ENCODE data around the gene TMEM109.
A peak's percentile ranks its signal among the peaks of the same experiment; 100 is the strongest.

The TMEM109 gene

DNA sequence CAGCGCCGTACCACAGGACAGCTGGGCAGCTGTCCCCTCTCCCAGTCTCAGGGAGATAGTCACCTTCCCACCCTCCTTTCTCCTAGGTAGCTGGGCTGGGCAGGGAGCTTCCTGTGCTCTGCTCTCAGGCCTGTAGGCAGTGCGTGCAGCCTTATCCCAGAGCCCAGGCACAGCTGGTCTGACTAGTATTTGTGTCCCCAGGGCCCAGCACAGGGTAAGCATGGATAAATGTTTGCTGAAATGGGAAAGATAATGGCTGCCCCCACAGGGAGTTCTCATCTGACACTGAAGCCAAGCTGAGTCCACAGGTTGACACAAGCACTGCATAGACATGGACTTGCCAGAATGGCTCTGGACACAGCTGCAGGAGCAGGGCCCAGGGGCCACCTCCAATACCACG lies 28.3 kb downstream of the TMEM109 start:
- DNase-seq (ENCODE audit: low read depth in 3 of 3): no peak

DNA sequence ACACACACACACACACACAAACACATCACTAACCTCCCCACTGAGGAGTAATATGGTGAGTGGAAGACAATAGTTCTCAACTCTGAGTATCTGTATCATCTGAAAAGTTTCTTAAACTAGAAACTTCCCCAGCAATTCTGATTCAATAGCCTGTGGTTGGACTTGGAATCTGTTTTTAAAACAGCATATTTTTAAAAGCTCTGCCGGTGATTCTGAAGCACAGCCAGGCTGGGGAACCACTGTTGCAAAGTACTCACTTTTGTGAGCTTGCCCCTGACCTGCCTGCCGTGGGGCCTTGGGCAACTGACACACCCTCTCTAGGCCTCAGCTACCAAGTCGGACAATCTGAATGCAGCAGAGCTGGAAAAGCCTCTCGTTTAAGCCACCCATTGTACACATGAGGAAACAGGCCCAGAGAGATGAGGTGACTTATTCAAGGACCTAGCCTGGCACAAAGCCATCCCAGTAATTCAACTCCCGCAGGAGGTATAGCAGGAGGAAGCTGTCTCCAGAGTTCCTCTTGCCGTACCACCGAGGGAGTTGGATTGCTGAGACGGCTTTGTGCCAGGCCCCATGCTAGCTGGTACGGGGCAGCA lies 29.1 kb downstream of the TMEM109 start:
- no peak for DNase-seq (ENCODE audit: low read depth in 3 of 3)

- DNase-seq (ENCODE audit: low read depth in 3 of 3): no peak
These were observed 30.7 kb downstream of the TMEM109 start for GRCh38 chr11:60944490-60945294.

DNA sequence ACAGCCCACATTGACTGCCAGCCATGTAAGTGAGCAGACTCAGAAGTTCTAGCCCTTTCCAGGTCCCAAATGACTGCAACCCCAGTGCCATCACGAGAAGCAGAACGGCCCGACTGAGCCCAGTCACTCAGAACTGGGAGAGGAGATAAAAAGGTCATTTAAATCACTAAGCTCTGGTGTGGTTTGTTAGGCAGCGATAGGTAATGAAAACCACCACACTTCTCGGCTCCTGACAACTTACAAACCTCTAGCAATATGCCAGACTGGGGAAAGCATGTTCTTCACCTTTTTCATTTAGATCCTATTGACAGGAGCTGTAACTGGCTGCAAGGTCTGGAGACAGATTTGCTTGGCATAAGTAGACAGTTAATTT lies 31.3 kb downstream of the TMEM109 start:
- no peak for DNase-seq (ENCODE audit: low read depth in 3 of 3)

DNA sequence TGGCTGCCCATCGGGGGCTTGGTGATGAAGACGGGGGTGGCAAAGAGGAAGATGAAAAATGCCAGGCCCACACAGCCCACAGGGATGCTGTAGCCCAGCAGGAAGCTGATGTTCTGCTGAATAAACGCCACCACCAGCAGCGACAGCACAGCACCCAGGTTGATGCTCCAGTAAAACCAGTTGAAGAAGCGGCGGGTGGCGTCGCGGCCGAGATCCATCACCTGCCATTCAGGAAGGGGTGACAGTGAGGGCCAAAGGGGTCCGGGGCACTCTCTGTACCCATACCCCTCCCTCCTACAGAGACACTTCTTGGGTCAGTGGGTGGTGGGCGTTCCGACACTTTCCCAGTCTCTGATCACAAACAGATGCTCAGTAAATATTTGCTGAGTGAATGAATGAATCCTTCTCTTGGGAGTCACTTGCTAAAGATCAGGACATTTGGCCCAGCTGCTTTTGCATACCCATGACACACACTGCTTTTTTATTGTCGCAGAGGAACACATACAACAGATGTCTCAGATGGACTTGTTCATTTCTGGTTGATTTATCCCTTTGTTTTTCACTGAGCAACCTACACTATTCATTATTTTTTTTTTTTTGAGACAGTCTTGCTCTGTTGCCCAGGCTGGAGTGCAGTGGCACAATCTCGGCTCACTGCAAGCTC lies 32.8 kb downstream of the TMEM109 start:
- DNase-seq (ENCODE audit: low read depth in 3 of 3): no peak

DNA sequence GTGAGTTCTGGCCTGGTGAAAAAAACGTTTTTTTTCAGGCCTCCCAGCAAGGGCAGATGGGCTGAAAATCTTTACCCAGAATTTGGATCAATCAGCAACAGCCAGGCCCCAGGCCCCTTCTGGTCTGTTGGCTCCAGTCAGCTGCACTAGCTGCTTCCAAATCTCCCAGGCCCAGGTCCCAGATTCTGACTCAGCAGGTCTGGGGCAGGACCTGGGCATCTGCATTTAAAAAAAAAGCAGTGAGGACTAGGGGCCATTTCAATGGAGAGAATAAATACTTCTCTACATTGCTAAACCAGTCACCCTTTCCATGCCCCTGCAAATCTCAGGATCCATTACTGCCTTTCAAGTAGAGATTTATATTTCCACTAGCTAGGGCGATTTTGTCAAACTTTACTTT lies 33.7 kb downstream of the TMEM109 start:
- no peak for DNase-seq (ENCODE audit: low read depth in 3 of 3)

DNA sequence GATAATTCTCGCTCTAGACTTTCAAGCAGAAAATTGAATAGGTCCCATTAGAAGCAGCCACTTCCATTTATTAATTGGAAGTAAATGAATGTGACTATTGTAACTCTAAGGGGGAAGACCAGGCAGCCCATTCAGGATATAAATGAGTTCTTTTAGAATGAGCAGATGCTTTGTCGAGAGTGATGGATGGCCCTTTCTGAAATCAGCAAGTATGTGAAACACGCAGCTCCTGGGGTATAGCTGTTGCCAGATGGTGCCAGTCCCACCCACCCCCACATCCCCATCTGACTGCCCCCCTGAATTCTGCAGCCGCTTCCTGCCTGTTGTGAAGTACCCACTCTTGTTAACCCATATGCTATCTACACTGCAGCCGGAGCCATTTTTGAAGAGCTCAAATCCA lies 34.3 kb downstream of the TMEM109 start:
- no peak for DNase-seq (ENCODE audit: low read depth in 3 of 3)

DNA sequence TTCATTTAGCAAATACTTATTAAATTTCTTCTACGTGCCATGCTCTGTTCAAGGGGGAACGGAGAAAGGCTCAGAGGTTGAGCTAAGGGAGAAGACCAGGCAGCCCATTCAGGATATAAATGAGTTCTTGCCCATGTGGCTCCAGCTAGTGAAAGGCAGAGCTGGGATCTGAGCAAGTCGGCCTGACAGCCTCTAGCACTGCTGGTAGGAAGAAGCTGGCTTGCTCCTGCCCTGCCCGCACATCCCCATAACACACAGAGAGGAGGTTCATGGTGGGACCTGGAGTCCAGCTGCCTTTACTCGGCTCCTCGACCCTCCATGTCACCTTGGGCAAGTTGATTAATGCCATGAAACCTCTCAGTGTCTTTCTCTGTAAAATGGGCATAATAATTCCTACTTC lies 36.1 kb downstream of the TMEM109 start:
- DNase-seq (ENCODE audit: low read depth in 3 of 3): no peak

GRCh38 chr11:60950933-60951605 lies 37.1 kb downstream of the TMEM109 start:
- DNase-seq (ENCODE audit: low read depth in 3 of 3): no peak

DNA sequence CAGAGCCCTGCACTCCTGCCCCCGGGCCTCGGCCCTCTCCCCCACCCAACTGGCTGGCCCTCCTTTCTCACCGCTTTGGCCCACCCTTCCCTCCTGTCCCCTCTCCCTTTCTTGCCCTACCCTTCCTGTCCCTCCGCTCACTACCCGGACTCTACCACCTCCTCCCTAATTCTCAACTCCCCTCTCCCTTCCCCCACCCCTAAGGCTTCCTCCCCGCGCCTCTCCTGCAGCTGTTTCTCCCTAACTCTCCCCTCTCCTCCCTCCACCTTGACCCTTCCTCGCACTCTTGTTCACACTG lies 37.6 kb downstream of the TMEM109 start:
- no peak for DNase-seq (ENCODE audit: low read depth in 3 of 3)

DNA sequence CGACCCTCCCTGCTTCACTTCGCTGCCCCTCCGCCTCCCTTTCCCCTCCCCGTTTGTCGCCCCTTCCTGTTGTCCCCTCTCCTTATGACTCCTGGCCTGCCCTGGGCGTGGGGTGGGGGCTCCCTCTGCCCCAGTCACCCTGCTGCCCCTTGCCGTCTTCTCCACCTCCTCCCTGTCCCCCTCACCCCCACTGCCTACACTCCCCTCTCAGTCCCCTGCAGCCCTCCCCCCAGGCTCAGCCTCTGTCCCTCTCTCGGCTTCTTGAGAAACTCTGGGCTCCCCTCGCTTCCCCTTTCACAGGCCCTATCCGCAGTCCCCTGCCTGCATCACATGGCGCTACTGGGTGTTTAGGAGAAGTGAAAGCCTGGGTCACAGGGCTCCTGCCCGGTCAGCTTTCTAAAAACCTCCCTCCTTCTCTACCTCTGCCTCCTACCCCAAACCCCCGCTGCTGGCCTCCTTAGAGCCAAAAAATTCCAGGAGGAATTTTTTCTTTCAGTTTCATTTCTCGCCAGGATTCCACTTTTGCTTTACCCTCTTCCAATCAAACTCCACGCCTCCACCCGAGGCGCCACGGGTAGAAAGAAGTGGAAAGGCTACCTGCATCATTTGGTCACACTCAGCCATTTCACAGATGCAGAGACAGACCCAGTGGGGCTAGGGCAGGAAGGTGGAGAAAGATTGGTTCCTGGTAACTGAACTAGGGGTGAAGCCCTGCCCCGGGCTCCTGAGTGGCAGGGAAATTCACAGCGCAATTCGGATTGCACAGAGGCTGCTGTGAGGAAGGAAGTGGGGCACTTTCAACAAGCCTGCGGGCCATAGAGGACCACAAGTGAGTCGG lies 38.2 kb downstream of the TMEM109 start, which contains the start of gene SLC15A3:
SLC15A3 (minus strand) TSS at position 273 of the 838 bp plus-strand sequence. CDS start 625 bp downstream, outside the sequence.
- DNase-seq (ENCODE audit: low read depth in 3 of 3): peak in 1 of 3 experiments; percentile 20

DNA sequence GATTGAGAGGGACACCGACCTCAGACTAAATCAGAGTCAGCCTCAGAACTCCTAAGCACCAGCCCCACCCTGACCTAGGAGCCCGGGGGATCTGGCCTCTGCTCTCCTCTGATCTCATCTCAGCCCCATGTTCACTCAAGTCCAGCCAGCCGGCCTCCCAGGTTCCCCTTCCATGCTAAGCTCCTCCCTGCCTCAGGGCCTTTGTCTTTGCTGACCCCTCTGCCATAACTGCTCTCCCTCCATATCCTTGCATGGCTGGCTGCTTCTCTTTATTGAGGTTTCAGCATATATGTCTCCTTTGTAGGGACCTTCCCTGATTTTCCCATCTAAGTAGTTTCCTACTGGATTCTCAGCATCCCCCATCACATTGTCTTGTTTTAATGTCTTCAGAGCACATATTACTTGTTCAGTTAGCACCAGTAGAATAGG lies 38.8 kb downstream of the TMEM109 start:
- no peak for DNase-seq (ENCODE audit: low read depth in 3 of 3)

DNA sequence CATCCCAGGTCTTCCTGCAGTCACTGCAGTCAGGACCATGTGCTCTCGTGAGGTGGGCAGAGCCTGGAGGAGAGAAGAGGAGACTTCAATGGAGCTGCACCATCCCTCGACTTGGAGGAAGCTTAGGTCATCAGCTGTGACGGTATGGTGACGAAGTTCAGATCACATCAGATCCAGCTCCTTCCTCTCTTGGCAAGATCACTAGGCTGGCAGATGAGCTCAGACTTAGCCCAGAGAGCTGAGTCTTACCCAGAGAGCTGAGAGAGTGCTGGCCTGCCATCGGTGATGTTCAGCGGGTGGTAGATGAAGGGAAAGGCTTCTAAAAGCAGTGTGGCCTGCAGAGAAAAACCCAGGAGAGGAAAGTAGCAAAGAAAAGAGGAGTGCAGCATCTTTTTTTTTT lies 39.8 kb downstream of the TMEM109 start:
- no peak for DNase-seq (ENCODE audit: low read depth in 3 of 3)

DNA sequence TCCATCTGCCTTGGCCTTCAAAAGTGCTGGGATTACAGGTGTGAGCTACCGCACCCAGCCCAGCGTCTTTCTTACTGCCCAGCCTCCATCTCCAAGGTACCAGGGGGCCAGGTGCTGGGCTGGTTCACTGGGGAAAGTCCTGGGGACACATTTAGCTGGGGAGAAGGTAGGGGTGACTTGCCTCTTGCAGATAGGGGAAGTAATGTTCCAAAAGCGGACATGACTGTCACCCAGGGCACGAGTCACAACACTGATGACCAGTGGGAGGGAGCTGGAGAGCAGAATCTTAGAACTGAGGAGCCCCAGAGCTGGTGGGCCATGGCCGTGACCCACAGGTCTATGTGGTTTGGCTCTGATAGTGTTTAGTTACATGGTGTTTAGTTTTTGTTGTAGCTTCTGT lies 40.5 kb downstream of the TMEM109 start:
- no peak for DNase-seq (ENCODE audit: low read depth in 3 of 3)

DNA sequence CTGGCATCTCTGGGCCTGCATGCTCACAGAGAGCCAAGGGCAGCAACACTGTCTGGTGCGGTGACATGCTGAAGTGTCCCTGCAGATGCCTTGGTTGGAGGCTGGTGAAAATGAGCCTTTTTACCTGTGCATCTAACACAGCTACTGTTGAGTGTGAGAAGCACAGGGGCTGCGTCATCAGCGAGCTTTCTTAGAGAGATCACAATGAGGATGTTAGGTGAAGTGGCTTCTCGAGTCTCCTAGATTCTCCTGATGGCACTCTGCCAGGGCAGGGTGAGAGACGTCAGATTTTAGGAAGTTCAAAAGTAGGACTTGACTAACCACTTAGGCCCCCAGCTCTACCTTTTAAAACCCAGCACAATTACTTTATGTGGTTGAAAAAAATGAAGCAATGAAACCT lies 41.6 kb downstream of the TMEM109 start:
- no peak for DNase-seq (ENCODE audit: low read depth in 3 of 3)

- no peak for DNase-seq (ENCODE audit: low read depth in 3 of 3)
These were observed 43.2 kb downstream of the TMEM109 start for GRCh38 chr11:60957188-60957587.

- no peak for DNase-seq (ENCODE audit: low read depth in 3 of 3)
These were observed 45.5 kb downstream of the TMEM109 start for GRCh38 chr11:60959431-60959830.

DNA sequence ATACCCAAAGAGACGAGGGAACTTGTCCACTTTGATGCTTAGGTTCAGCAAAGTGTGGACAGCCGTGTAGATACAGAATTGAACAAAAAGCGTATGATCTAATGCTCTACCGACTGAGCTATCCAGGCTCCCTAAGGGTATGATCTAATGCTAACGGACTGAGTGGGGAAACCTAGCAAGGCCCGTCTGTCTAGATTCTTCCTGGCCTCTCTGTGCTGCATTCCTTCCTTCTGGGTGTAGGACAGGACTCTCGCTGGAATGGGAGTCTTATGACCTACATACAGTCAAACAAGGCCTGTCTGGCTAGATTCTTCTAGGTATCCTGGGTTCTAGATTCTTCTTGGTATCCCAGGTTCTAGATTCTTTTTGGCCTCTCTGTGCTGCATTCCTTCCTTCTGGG lies 46.4 kb downstream of the TMEM109 start:
- DNase-seq (ENCODE audit: low read depth in 3 of 3): no peak

- DNase-seq (ENCODE audit: low read depth in 3 of 3): no peak
These were observed 50.8 kb downstream of the TMEM109 start for GRCh38 chr11:60964801-60965200.

DNA sequence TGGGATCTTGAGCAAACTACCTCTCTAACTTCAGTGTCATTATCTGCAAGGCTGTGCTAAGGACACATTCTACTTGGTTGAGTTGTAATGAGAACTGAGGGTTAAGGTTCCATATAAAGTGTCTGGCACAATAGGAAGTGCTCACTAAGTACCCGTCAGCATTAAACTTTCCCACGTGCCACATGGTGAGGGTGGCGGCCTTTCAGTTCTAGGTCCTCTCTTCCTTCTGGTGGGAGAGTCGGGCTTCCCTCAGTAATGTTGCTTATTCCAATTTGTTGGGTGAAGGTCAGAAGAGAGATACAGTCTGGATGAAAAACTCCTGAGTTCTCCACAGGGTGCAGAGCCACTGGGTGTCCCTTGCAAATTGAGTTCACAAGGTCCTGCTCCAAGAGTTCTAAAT lies 52.9 kb downstream of the TMEM109 start:
- DNase-seq (ENCODE audit: low read depth in 3 of 3): no peak

DNA sequence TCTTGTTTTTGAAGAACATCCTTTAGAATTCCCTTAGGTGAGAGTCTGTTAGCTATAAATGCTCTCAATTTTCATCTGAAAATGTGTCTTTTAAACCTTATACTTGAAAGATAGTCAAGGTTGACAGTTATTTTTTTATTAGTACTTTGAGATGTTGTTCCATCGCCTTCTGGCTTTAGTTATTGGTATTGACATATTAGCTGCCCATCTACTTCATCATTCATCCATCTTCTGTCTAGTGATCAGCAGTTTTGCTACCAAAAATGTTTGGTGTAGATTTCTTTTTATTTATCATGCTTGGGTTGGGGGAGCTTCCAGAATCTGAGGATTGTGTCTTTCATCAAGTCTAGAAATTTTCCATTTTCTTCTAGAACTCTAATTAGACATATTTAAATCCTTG lies 54.3 kb downstream of the TMEM109 start:
- no peak for DNase-seq (ENCODE audit: low read depth in 3 of 3)

DNA sequence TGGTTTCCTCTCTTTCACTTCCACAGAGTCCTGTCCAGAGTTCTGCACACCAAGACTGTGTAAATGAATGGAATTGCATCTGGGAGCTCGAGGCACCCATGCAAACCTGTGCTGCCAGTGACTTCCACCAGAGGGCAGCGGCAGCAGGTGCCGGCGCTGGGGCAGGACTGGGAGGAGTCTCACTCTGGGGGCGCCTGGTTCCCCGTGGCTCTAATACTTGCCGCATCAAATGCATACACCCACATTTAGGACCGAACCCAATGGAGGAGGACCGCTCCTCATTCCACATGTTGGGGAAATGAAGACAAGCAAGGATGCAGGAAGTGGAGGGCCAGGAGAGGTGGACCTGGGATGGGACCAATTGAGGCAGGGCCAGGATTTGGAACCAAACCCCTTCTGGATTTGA lies 56.4 kb downstream of the TMEM109 start:
- peak; percentile 71 to 83 (median 71) for DNase-seq (ENCODE audit: low read depth in 3 of 3)

Data from stimulated activated CD4-positive, alpha-beta T cell treated with anti-CD3 and anti-CD28 coated beads, TNF-alpha, amount 100 ng/mL, for 24 hours (primary cell).